OCI-LY1 (cell line): ENCODE results near the gene MBNL1.

Source experiments
- H2AFZ ChIP-seq: fragments of 200-600 bp; sonication (generic), shearing (Covaris generic); 2 replicates; pipeline ENCODE4 v1.6.0; 2014; ENCODE audit warnings: antibody characterized with exemption, mild to moderate bottlenecking, low read length
- H3F3A ChIP-seq: fragments of 200-600 bp; sonication (generic), shearing (Covaris generic); 2 replicates; pipeline ENCODE4 v1.6.0; 2014; ENCODE audit warnings: mild to moderate bottlenecking, antibody characterized with exemption, low read length, moderate library complexity; ENCODE audit not compliant: insufficient read depth
- H3K27ac ChIP-seq: fragments of 200-600 bp; sonication (generic); 2 replicates; pipeline ENCODE4 v1.5.1; 2014; ENCODE audit warnings: low read length, mixed run types, mild to moderate bottlenecking, low read depth; ENCODE audit not compliant: poor library complexity, severe bottlenecking
- H3K27me3 ChIP-seq: fragments of 200-600 bp; sonication (generic); 2 replicates; pipeline ENCODE4 v1.6.0; 2014; ENCODE audit warnings: antibody characterized with exemption, mild to moderate bottlenecking, low read length, moderate library complexity; ENCODE audit not compliant: insufficient read depth
- H3K36me3 ChIP-seq: fragments of 200-600 bp; sonication (generic); 2 replicates; pipeline ENCODE4 v1.6.1; 2014; ENCODE audit warnings: mild to moderate bottlenecking, antibody characterized with exemption, low read length, moderate library complexity, mixed read lengths; ENCODE audit not compliant: insufficient read depth
- H3K4me1 ChIP-seq: fragments of 200-600 bp; sonication (generic); 2 replicates; pipeline ENCODE4 v1.5.1; 2014; ENCODE audit warnings: mild to moderate bottlenecking, low read length, moderate library complexity; ENCODE audit not compliant: insufficient read depth, severe bottlenecking
- H3K4me2 ChIP-seq: fragments of 200-600 bp; sonication (generic), shearing (Covaris generic); 2 replicates; pipeline ENCODE4 v1.6.1; 2014; ENCODE audit warnings: low read length
- H3K4me3 ChIP-seq: fragments of 200-600 bp; sonication (generic); 2 replicates; pipeline ENCODE4 v1.5.1; 2014; ENCODE audit warnings: low read length, low read depth, mild to moderate bottlenecking, mixed read lengths; ENCODE audit not compliant: poor library complexity, severe bottlenecking
- H3K79me2 ChIP-seq: fragments of 200-600 bp; shearing (Covaris generic); 2 replicates; pipeline ENCODE4 v1.6.1; 2016; ENCODE audit warnings: mixed run types, low read length, mixed read lengths; ENCODE audit not compliant: insufficient read depth
- H3K9ac ChIP-seq: fragments of 200-600 bp; sonication (generic), shearing (Covaris generic); 2 replicates; pipeline ENCODE4 v1.6.1; 2014; ENCODE audit warnings: mild to moderate bottlenecking, low read length, mixed read lengths
- H3K9me2 ChIP-seq: fragments of 200-600 bp; sonication (generic), shearing (Covaris generic); 2 replicates; pipeline ENCODE4 v1.6.1; 2014; ENCODE audit warnings: low read depth, mild to moderate bottlenecking, low read length, mixed read lengths
- H3K9me3 ChIP-seq: fragments of 200-600 bp; shearing (Covaris generic); 2 replicates; pipeline ENCODE4 v1.6.1; 2014; ENCODE audit warnings: low read length, mixed read lengths
- H4K20me1 ChIP-seq: fragments of 200-600 bp; sonication (generic), shearing (Covaris generic); 2 replicates; pipeline ENCODE4 v1.6.0; 2016; ENCODE audit warnings: mild to moderate bottlenecking, low read length; ENCODE audit not compliant: insufficient read depth
- EZH2 ChIP-seq: fragments of 200-600 bp; sonication (generic), shearing (Covaris generic); IDR thresholded peaks from 2 replicates; pipeline ENCODE4 v1.8.0; 2017; ENCODE audit warnings: borderline replicate concordance, mixed run types, mild to moderate bottlenecking, antibody characterized with exemption, low read length, moderate library complexity, mixed read lengths
- TF ChIP-seq, protein P1 (sequence below): fragments of 200-600 bp; sonication (generic), shearing (Covaris generic); IDR thresholded peaks from 2 replicates; pipeline ENCODE4 v1.5.1; 2017; ENCODE audit warnings: mild to moderate bottlenecking, antibody characterized with exemption, low read length, moderate library complexity, mixed read lengths

Gene MBNL1

DNA sequence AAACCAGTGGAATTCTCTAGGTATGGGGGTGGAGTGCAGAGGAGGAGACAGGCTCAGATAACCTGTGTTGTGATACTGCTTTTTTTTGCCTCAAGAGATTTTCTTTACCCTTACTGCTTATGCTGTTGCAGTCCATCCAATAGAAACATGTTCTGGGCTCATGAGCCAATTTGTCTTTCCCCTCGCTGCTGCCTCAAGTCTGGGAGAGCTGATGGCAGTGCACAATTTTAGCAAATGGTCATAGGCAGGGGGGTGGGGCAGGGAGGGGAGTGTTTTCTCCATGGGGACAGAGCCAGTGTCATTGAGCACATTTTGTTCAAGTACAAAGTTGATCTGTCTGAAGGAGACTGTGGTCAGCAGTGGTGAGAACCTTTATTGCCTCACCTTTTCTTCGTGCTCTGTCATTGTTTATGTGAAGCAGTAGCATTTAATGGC, 134.9 kb downstream of the MBNL1 start:
- Histone ChIP-seq H3K9ac (no peak overlapping the region), H3K4me3 (no peak overlapping the region), H3K4me1 (peaks cover 42% of the 10 kb centered on the region), H3K36me3 (peaks cover 31% of the 10 kb centered on the region; the same call in 1 of the 2 replicates), H3K79me2 (peaks cover 98% of the 10 kb centered on the region), H3K27me3 (no peaks in the 10 kb centered on the region), H2AFZ (no peak overlapping the region), H3K9me2 (no peaks in the 10 kb centered on the region), H4K20me1 (peaks cover 3% of the 10 kb centered on the region; the same call in 1 of the 2 replicates), H3F3A (no peaks in the 10 kb centered on the region; the same call in 1 of the 2 replicates), H3K9me3 (no peaks in the 10 kb centered on the region), H3K27ac (peak overlapping the region; percentile 39), H3K4me2 (no peak overlapping the region)
- no peak for TF ChIP-seq EZH2
- TF ChIP-seq, protein P1, sequence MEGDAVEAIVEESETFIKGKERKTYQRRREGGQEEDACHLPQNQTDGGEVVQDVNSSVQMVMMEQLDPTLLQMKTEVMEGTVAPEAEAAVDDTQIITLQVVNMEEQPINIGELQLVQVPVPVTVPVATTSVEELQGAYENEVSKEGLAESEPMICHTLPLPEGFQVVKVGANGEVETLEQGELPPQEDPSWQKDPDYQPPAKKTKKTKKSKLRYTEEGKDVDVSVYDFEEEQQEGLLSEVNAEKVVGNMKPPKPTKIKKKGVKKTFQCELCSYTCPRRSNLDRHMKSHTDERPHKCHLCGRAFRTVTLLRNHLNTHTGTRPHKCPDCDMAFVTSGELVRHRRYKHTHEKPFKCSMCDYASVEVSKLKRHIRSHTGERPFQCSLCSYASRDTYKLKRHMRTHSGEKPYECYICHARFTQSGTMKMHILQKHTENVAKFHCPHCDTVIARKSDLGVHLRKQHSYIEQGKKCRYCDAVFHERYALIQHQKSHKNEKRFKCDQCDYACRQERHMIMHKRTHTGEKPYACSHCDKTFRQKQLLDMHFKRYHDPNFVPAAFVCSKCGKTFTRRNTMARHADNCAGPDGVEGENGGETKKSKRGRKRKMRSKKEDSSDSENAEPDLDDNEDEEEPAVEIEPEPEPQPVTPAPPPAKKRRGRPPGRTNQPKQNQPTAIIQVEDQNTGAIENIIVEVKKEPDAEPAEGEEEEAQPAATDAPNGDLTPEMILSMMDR: no peak

DNA sequence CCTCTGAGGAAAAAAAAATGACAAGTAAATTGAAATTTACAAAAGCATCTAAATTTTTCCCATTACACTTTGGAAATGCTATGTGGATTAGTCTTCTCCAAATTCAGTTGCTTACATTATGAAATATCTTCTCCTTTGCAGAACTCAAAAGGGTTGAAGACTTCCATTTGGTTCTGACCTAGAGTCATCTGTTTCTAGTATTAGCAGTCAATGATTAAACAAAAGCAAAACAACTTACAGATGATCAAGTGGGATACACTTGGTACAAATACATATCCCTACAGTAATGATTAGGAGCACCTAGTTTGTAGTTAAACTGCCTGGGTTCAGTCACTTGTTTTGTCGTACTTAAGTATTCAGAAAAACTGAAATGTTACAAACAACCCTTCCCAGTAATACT, 136.2 kb downstream of the MBNL1 start:
- TF ChIP-seq EZH2: no peak
- TF ChIP-seq, protein P1: no peak
- Histone ChIP-seq H3K9ac (no peak overlapping the region), H2AFZ (no peak overlapping the region), H3K9me2 (no peaks in the 10 kb centered on the region), H3K4me2 (no peak overlapping the region), H3K4me1 (peaks cover 33% of the 10 kb centered on the region), H3K27me3 (no peaks in the 10 kb centered on the region), H3F3A (no peaks in the 10 kb centered on the region; the same call in 1 of the 2 replicates), H3K36me3 (peaks cover 26% of the 10 kb centered on the region; the same call in 1 of the 2 replicates), H3K79me2 (peaks cover 98% of the 10 kb centered on the region), H3K27ac (no peak overlapping the region), H4K20me1 (peaks cover 3% of the 10 kb centered on the region; the same call in 1 of the 2 replicates), H3K9me3 (no peaks in the 10 kb centered on the region), H3K4me3 (no peak overlapping the region)

GRCh38 chr3:152405915-152406802, 137.4 kb downstream of the MBNL1 start:
- Histone ChIP-seq H3K27ac (no peak overlapping the region), H3K27me3 (no peaks in the 10 kb centered on the region), H3K9ac (no peak overlapping the region), H3F3A (no peaks in the 10 kb centered on the region; the same call in 1 of the 2 replicates), H3K4me2 (no peak overlapping the region), H3K79me2 (peaks cover 97% of the 10 kb centered on the region), H3K9me3 (no peaks in the 10 kb centered on the region), H3K4me1 (peaks cover 26% of the 10 kb centered on the region), H2AFZ (no peak overlapping the region), H3K4me3 (no peak overlapping the region), H3K9me2 (no peaks in the 10 kb centered on the region), H4K20me1 (peaks cover 8% of the 10 kb centered on the region; the same call in 1 of the 2 replicates), H3K36me3 (peaks cover 16% of the 10 kb centered on the region; the same call in 1 of the 2 replicates)
- TF ChIP-seq EZH2: no peak
- TF ChIP-seq, protein P1: no peak
